HEK293 (cell line): ENCODE measurements around the gene RNU6-7.

Source experiments
- CTCF ChIP-seq: fragments of 450-650 bp; formaldehyde crosslinking; IDR thresholded peaks from 2 replicates; pipeline ENCODE4 v1.5.1; 2016; ENCODE audit warnings: missing biosample characterization, missing genetic modification characterization
- EGR2 ChIP-seq: fragments of 450-650 bp; formaldehyde crosslinking; IDR thresholded peaks from 2 replicates; pipeline ENCODE4 v1.5.1; 2016; ENCODE audit warnings: low read depth, missing biosample characterization, missing genetic modification characterization
- GFI1B ChIP-seq: fragments of 450-650 bp; formaldehyde crosslinking; IDR thresholded peaks from 2 replicates; pipeline ENCODE4 v1.5.1; 2016; ENCODE audit warnings: missing biosample characterization, missing genetic modification characterization
- GLI4 ChIP-seq: fragments of 450-650 bp; formaldehyde crosslinking; IDR thresholded peaks from 2 replicates; pipeline ENCODE4 v1.5.1; 2016; ENCODE audit warnings: missing biosample characterization, missing genetic modification characterization
- GLIS1 ChIP-seq: fragments of 450-650 bp; formaldehyde crosslinking; IDR thresholded peaks from 2 replicates; pipeline ENCODE4 v1.5.1; 2016; ENCODE audit warnings: missing biosample characterization, missing genetic modification characterization
- GLIS2 ChIP-seq: fragments of 450-650 bp; formaldehyde crosslinking; IDR thresholded peaks from 2 replicates; pipeline ENCODE4 v1.5.1; 2016; ENCODE audit warnings: missing biosample characterization, missing genetic modification characterization
- PBX3 ChIP-seq: sonication (generic); formaldehyde crosslinking; IDR thresholded peaks from 2 replicates; pipeline ENCODE4 v1.8.1; 2022; ENCODE audit warnings: mild to moderate bottlenecking, moderate library complexity, missing genetic modification reagents
- REPIN1 ChIP-seq: fragments of 450-650 bp; formaldehyde crosslinking; IDR thresholded peaks from 2 replicates; pipeline ENCODE4 v1.5.1; 2017; ENCODE audit warnings: missing biosample characterization, missing genetic modification characterization, low read depth
- REST ChIP-seq: fragments of 450-650 bp; formaldehyde crosslinking; IDR thresholded peaks from 2 replicates; pipeline ENCODE4 v1.5.1; 2016; ENCODE audit warnings: missing biosample characterization, missing genetic modification characterization
- SCRT1 ChIP-seq: fragments of 450-650 bp; formaldehyde crosslinking; IDR thresholded peaks from 2 replicates; pipeline ENCODE4 v1.5.1; 2016; ENCODE audit warnings: missing biosample characterization, missing genetic modification characterization, borderline replicate concordance
- TRIM28 ChIP-seq: IDR thresholded peaks from 2 replicates; pipeline ENCODE4 v1.6.1; 2011; ENCODE audit warnings: low read length, control low read depth, borderline replicate concordance
- YY1 ChIP-seq: fragments of 450-650 bp; formaldehyde crosslinking; IDR thresholded peaks from 2 replicates; pipeline ENCODE4 v1.5.1; 2018; ENCODE audit warnings: missing biosample characterization, missing genetic modification characterization
- ZBTB11 ChIP-seq: fragments of 450-650 bp; formaldehyde crosslinking; conservative IDR thresholded peaks from 2 replicates; pipeline ENCODE4 v1.5.1; 2016; ENCODE audit warnings: low read depth, missing biosample characterization, missing genetic modification characterization
- ZBTB20 ChIP-seq: fragments of 450-650 bp; formaldehyde crosslinking; IDR thresholded peaks from 2 replicates; pipeline ENCODE4 v1.5.1; 2016; ENCODE audit warnings: missing biosample characterization, missing genetic modification characterization
- ZBTB44 ChIP-seq: fragments of 450-650 bp; IDR thresholded peaks from 2 replicates; pipeline ENCODE4 v1.5.1; 2018; ENCODE audit warnings: missing biosample characterization, mild to moderate bottlenecking, missing genetic modification characterization
- ZBTB48 ChIP-seq: fragments of 450-650 bp; formaldehyde crosslinking; IDR thresholded peaks from 2 replicates; pipeline ENCODE4 v1.5.1; 2016; ENCODE audit warnings: missing biosample characterization, missing genetic modification characterization
- ZBTB7A ChIP-seq: fragments of 450-650 bp; formaldehyde crosslinking; IDR thresholded peaks from 2 replicates; pipeline ENCODE4 v1.5.1; 2016; ENCODE audit warnings: low read depth, missing biosample characterization, missing genetic modification characterization
- ZIC2 ChIP-seq: fragments of 450-650 bp; formaldehyde crosslinking; IDR thresholded peaks from 2 replicates; pipeline ENCODE4 v1.5.1; 2016; ENCODE audit warnings: missing biosample characterization, missing genetic modification characterization
- ZNF112 ChIP-seq: fragments of 450-650 bp; formaldehyde crosslinking; IDR thresholded peaks from 2 replicates; pipeline ENCODE4 v1.5.0; 2017; ENCODE audit warnings: missing biosample characterization, missing genetic modification characterization
- ZNF155 ChIP-seq: fragments of 450-650 bp; formaldehyde crosslinking; IDR thresholded peaks from 2 replicates; pipeline ENCODE4 v1.5.1; 2016; ENCODE audit warnings: missing biosample characterization, missing genetic modification characterization
- ZNF175 ChIP-seq: fragments of 450-650 bp; formaldehyde crosslinking; IDR thresholded peaks from 2 replicates; pipeline ENCODE4 v1.5.1; 2016; ENCODE audit warnings: missing biosample characterization, missing genetic modification characterization
- ZNF23 ChIP-seq: fragments of 450-650 bp; formaldehyde crosslinking; IDR thresholded peaks from 2 replicates; pipeline ENCODE4 v1.5.1; 2016; ENCODE audit warnings: missing biosample characterization, missing genetic modification characterization, borderline replicate concordance
- ZNF335 ChIP-seq: fragments of 450-650 bp; formaldehyde crosslinking; conservative IDR thresholded peaks from 2 replicates; pipeline ENCODE4 v1.5.1; 2016; ENCODE audit warnings: missing biosample characterization, missing genetic modification characterization
- ZNF37A ChIP-seq: fragments of 450-650 bp; IDR thresholded peaks from 2 replicates; pipeline ENCODE4 v1.5.1; 2018; ENCODE audit warnings: missing biosample characterization, missing genetic modification characterization
- ZNF433 ChIP-seq: fragments of 450-650 bp; formaldehyde crosslinking; IDR thresholded peaks from 2 replicates; pipeline ENCODE4 v1.5.1; 2016; ENCODE audit warnings: missing biosample characterization, missing genetic modification characterization, low read depth
- ZNF514 ChIP-seq: fragments of 450-650 bp; formaldehyde crosslinking; IDR thresholded peaks from 2 replicates; pipeline ENCODE4 v1.5.1; 2016; ENCODE audit warnings: missing biosample characterization, missing genetic modification characterization
- ZNF600 ChIP-seq: fragments of 450-650 bp; formaldehyde crosslinking; IDR thresholded peaks from 2 replicates; pipeline ENCODE4 v1.5.1; 2016; ENCODE audit warnings: missing biosample characterization, missing genetic modification characterization
- ZNF623 ChIP-seq: fragments of 450-650 bp; formaldehyde crosslinking; IDR thresholded peaks from 2 replicates; pipeline ENCODE4 v1.5.1; 2016; ENCODE audit warnings: missing biosample characterization, missing genetic modification characterization
- ZNF626 ChIP-seq: fragments of 450-650 bp; sonication (Bioruptor Pico); formaldehyde crosslinking; IDR thresholded peaks from 2 replicates; pipeline ENCODE4 v1.5.1; 2018; ENCODE audit warnings: missing biosample characterization, missing genetic modification characterization, inconsistent platforms
- ZNF843 ChIP-seq: fragments of 450-650 bp; formaldehyde crosslinking; IDR thresholded peaks from 2 replicates; pipeline ENCODE4 v1.5.1; 2016; ENCODE audit warnings: missing biosample characterization, missing genetic modification characterization

The RNU6-7 gene

GRCh38 chr14:32201816-32202490 is at the start of gene RNU6-7 (continued):
- TF ChIP-seq EGR2 (tag by site-specific recombination) (peak; percentile 43; the same call in 1 of the 2 replicates), ZNF23 (tag by site-specific recombination) (no peak), REPIN1 (tag by site-specific recombination) (no peak), ZBTB11 (tag by site-specific recombination) (no peak), ZNF37A (tag by site-specific recombination) (no peak), ZNF155 (no peak), GFI1B (tag by site-specific recombination) (peak; percentile 4; the same call in 1 of the 2 replicates), GLIS1 (tag by site-specific recombination) (no peak), ZNF626 (tag by site-specific recombination) (no peak), ZBTB7A (tag by site-specific recombination) (no peak), GLIS2 (0 out of 2 replicates have a peak, but pooled peaks have one; percentile 33), ZNF335 (tag by site-specific recombination) (peak; percentile 62), PBX3 (CRISPR knock-in tag) (no peak), ZNF175 (tag by site-specific recombination) (no peak), ZBTB48 (tag by site-specific recombination) (peak; percentile 49), ZNF112 (tag by site-specific recombination) (no peak), REST (0 out of 2 replicates have a peak, but pooled peaks have one; percentile 11), YY1 (tag by site-specific recombination) (0 out of 2 replicates have a peak, but pooled peaks have one; percentile 37), ZNF843 (tag by site-specific recombination) (no peak), ZIC2 (tag by site-specific recombination) (0 out of 2 replicates have a peak, but pooled peaks have one; percentile 12), TRIM28 (no peak), ZBTB20 (peak; percentile 48), ZNF514 (no peak), ZNF623 (tag by site-specific recombination) (no peak; the same call in 1 of the 2 replicates), ZNF600 (peak; percentile 69), GLI4 (tag by site-specific recombination) (no peak; the same call in 1 of the 2 replicates), CTCF (tag by site-specific recombination) (no peak), ZNF433 (tag by site-specific recombination) (no peak), ZBTB44 (tag by site-specific recombination) (no peak), SCRT1 (peak; percentile 65; the same call in 1 of the 2 replicates)
